WTC11 (cell line): ENCODE data around the gene CDC5L.

ENCODE experiments used
- GABPB1 ChIP-seq: sonication (generic); formaldehyde crosslinking; IDR thresholded peaks from 2 replicates; pipeline ENCODE4 v1.8.1; 2023; ENCODE audit warnings: mild to moderate bottlenecking, missing genetic modification reagents
- IRF2 ChIP-seq: sonication (generic); formaldehyde crosslinking; IDR thresholded peaks from 2 replicates; pipeline ENCODE4 v1.8.0; 2022; ENCODE audit warnings: low read depth, missing genetic modification reagents, borderline replicate concordance
- JUN ChIP-seq: sonication (generic); formaldehyde crosslinking; IDR thresholded peaks from 2 replicates; pipeline ENCODE4 v1.8.0; 2023; ENCODE audit warnings: mild to moderate bottlenecking, missing genetic modification reagents
- NFYB ChIP-seq: sonication (generic); formaldehyde crosslinking; conservative IDR thresholded peaks from 2 replicates; pipeline ENCODE4 v1.8.0; 2022; ENCODE audit warnings: low read depth, missing genetic modification reagents
- SMAD4 ChIP-seq: sonication (generic); formaldehyde crosslinking; IDR thresholded peaks from 2 replicates; pipeline ENCODE4 v1.8.0; 2022; ENCODE audit warnings: mild to moderate bottlenecking, missing genetic modification reagents
- TCF7 ChIP-seq: sonication (generic); formaldehyde crosslinking; IDR thresholded peaks from 2 replicates; pipeline ENCODE4 v1.8.0; 2022; ENCODE audit warnings: mild to moderate bottlenecking, low read depth, missing genetic modification reagents, moderate library complexity
- TEAD4 ChIP-seq: sonication (generic); formaldehyde crosslinking; IDR thresholded peaks from 2 replicates; pipeline ENCODE4 v1.8.0; 2022; ENCODE audit warnings: mild to moderate bottlenecking, missing genetic modification reagents
- TF ChIP-seq, protein P1 (sequence below): fragments of 200-600 bp; IDR thresholded peaks from 2 replicates; pipeline ENCODE4 v1.8.0; 2022; ENCODE audit warnings: antibody characterized with exemption
- TF ChIP-seq, protein P2 (sequence below): sonication (generic); formaldehyde crosslinking; IDR thresholded peaks from 2 replicates; pipeline ENCODE4 v1.8.1; 2023; ENCODE audit warnings: mild to moderate bottlenecking, missing genetic modification reagents
- TF ChIP-seq, protein P3 (sequence below): sonication (generic); formaldehyde crosslinking; IDR thresholded peaks from 2 replicates; pipeline ENCODE4 v1.8.0; 2023; ENCODE audit warnings: mild to moderate bottlenecking, missing genetic modification reagents
- TF ChIP-seq, protein P4 (sequence below): sonication (generic); formaldehyde crosslinking; IDR thresholded peaks from 2 replicates; pipeline ENCODE4 v1.8.0; 2022; ENCODE audit warnings: mild to moderate bottlenecking, missing genetic modification reagents
- TF ChIP-seq, protein P5 (sequence below): sonication (generic); formaldehyde crosslinking; conservative IDR thresholded peaks from 2 replicates; pipeline ENCODE4 v1.8.1; 2022; ENCODE audit warnings: mild to moderate bottlenecking, missing genetic modification reagents

DNA sequence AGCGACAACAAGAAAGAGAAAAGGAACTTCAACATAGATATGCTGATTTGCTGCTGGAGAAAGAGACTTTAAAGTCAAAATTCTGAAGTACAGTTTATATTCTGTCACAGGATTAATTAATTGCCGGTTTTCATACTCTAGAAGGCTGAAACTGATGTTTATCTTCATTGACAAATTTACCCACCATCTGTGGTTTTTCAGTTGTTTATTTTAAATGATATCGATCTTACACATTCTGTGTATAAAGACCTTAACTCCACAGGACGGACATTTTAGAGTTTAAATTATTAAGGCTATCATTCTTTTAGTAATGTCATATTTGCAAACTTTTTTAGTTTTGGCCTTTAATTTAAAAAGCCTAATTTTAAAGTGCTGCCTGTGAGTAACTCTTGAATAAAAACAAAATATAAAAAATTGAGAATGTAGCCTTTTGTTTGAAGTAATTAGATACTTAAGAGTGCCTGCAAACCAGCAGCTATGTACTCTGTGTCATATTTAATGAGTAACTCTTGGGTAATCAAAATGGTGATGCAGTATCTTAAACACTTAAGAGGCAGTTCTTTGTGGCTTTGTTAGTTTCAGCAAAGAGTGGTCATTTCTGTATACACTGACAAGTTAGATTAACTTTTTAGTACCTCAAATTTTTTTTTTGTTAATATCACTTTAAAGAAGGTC, 59.3 kb downstream of the CDC5L start:
- TF ChIP-seq, protein P1, sequence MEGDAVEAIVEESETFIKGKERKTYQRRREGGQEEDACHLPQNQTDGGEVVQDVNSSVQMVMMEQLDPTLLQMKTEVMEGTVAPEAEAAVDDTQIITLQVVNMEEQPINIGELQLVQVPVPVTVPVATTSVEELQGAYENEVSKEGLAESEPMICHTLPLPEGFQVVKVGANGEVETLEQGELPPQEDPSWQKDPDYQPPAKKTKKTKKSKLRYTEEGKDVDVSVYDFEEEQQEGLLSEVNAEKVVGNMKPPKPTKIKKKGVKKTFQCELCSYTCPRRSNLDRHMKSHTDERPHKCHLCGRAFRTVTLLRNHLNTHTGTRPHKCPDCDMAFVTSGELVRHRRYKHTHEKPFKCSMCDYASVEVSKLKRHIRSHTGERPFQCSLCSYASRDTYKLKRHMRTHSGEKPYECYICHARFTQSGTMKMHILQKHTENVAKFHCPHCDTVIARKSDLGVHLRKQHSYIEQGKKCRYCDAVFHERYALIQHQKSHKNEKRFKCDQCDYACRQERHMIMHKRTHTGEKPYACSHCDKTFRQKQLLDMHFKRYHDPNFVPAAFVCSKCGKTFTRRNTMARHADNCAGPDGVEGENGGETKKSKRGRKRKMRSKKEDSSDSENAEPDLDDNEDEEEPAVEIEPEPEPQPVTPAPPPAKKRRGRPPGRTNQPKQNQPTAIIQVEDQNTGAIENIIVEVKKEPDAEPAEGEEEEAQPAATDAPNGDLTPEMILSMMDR = no peak
- TF ChIP-seq TCF7 (CRISPR knock-in tag) = no peak
- TF ChIP-seq, protein P2, sequence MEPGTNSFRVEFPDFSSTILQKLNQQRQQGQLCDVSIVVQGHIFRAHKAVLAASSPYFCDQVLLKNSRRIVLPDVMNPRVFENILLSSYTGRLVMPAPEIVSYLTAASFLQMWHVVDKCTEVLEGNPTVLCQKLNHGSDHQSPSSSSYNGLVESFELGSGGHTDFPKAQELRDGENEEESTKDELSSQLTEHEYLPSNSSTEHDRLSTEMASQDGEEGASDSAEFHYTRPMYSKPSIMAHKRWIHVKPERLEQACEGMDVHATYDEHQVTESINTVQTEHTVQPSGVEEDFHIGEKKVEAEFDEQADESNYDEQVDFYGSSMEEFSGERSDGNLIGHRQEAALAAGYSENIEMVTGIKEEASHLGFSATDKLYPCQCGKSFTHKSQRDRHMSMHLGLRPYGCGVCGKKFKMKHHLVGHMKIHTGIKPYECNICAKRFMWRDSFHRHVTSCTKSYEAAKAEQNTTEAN (CRISPR knock-in tag) = no peak
- TF ChIP-seq SMAD4 (CRISPR knock-in tag) = no peak
- no peak for TF ChIP-seq JUN
- no peak for TF ChIP-seq IRF2 (CRISPR knock-in tag)
- no peak for TF ChIP-seq TEAD4 (CRISPR knock-in tag)
- TF ChIP-seq, protein P3, sequence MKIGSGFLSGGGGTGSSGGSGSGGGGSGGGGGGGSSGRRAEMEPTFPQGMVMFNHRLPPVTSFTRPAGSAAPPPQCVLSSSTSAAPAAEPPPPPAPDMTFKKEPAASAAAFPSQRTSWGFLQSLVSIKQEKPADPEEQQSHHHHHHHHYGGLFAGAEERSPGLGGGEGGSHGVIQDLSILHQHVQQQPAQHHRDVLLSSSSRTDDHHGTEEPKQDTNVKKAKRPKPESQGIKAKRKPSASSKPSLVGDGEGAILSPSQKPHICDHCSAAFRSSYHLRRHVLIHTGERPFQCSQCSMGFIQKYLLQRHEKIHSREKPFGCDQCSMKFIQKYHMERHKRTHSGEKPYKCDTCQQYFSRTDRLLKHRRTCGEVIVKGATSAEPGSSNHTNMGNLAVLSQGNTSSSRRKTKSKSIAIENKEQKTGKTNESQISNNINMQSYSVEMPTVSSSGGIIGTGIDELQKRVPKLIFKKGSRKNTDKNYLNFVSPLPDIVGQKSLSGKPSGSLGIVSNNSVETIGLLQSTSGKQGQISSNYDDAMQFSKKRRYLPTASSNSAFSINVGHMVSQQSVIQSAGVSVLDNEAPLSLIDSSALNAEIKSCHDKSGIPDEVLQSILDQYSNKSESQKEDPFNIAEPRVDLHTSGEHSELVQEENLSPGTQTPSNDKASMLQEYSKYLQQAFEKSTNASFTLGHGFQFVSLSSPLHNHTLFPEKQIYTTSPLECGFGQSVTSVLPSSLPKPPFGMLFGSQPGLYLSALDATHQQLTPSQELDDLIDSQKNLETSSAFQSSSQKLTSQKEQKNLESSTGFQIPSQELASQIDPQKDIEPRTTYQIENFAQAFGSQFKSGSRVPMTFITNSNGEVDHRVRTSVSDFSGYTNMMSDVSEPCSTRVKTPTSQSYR (CRISPR knock-in tag) = no peak
- TF ChIP-seq, protein P4, sequence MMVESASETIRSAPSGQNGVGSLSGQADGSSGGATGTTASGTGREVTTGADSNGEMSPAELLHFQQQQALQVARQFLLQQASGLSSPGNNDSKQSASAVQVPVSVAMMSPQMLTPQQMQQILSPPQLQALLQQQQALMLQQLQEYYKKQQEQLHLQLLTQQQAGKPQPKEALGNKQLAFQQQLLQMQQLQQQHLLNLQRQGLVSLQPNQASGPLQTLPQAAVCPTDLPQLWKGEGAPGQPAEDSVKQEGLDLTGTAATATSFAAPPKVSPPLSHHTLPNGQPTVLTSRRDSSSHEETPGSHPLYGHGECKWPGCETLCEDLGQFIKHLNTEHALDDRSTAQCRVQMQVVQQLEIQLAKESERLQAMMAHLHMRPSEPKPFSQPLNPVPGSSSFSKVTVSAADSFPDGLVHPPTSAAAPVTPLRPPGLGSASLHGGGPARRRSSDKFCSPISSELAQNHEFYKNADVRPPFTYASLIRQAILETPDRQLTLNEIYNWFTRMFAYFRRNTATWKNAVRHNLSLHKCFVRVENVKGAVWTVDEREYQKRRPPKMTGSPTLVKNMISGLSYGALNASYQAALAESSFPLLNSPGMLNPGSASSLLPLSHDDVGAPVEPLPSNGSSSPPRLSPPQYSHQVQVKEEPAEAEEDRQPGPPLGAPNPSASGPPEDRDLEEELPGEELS (CRISPR knock-in tag) = no peak
- TF ChIP-seq, protein P5, sequence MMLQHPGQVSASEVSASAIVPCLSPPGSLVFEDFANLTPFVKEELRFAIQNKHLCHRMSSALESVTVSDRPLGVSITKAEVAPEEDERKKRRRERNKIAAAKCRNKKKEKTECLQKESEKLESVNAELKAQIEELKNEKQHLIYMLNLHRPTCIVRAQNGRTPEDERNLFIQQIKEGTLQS (CRISPR knock-in tag) = no peak
- TF ChIP-seq NFYB (CRISPR knock-in tag) = no peak
- no peak for TF ChIP-seq GABPB1 (CRISPR knock-in tag)
